ENCODE data around the gene KIT. TPM values are rescaled to one million over a fixed set of nuclear protein-coding genes. Genes with fewer than 3 reads are reported as not detected.
A peak's percentile ranks its signal among the peaks of the same experiment; 100 is the strongest.

Gene KIT
- total RNA-seq, 6 donors from 2014 or later: 2.8 to 38.7 (median 12.7) TPM

DNA sequence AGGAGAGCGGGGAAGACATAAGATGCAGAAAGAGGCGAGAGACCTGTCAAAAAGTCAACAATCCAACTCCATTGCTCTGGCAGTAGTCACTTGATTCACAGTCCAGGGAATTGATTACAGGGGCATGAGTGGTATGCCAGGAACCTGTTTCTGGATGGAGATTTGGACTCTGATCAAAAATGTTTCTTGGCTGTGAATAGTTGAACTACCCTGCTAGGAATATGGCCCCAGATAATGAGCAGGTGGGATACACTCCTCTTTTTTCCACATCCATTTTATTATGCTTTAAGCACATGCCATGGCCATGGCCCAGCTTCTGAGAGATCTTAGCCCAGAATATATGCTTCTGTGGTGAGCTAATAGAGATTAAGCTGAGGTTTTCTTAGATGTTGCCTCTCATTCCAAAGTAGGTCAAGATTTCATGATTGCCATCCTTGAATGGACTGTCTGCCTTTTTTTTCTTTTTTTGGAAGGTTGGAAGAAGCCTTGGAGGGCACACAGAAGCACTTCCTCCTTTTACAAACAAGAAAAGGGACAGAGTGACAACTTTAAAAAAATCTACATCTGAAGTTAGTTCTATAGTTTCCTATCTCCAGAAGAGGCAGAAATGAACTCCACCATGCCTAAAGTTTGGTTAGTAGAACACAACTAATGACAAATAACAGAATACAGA, 121.9 kb downstream of the KIT start:
- DNase-seq: no peak

DNA sequence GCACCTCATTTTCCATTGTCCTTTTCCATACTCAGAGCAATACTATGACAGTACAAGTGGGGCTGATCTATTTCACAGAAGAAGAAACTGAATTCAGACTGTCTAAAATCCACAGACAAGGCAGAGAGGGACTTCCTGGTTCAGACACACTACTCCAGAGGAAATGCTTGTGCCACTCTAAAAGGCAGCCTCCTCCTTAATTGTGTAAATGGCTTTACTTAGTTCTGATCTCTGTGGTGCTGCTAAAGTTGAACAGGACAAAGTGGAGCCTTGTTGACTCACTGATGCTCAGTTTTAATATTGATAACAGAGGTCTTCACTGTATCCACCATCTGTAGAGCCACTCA, 122.4 kb downstream of the KIT start:
- Histone ChIP-seq H3K27ac (no peak overlapping the region), H3K4me1 (peaks cover 6 to 14% (median 11%) of the 10 kb centered on the region in 4 donors), H3K4me3 (no peak overlapping the region), H3K36me3 (no peaks in the 10 kb centered on the region), H3K9me3 (no peaks in the 10 kb centered on the region), H3K27me3 (no peaks in the 10 kb centered on the region)
- ATAC-seq (ENCODE audit: low FRiP score in 2 of 2): no peak
- TF ChIP-seq, protein P1, sequence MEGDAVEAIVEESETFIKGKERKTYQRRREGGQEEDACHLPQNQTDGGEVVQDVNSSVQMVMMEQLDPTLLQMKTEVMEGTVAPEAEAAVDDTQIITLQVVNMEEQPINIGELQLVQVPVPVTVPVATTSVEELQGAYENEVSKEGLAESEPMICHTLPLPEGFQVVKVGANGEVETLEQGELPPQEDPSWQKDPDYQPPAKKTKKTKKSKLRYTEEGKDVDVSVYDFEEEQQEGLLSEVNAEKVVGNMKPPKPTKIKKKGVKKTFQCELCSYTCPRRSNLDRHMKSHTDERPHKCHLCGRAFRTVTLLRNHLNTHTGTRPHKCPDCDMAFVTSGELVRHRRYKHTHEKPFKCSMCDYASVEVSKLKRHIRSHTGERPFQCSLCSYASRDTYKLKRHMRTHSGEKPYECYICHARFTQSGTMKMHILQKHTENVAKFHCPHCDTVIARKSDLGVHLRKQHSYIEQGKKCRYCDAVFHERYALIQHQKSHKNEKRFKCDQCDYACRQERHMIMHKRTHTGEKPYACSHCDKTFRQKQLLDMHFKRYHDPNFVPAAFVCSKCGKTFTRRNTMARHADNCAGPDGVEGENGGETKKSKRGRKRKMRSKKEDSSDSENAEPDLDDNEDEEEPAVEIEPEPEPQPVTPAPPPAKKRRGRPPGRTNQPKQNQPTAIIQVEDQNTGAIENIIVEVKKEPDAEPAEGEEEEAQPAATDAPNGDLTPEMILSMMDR (IDR thresholded peaks at IDR 0.05): no peak
- no peak for TF ChIP-seq POLR2AphosphoS5 (IDR thresholded peaks at IDR 0.05)
- no peak for TF ChIP-seq POLR2A (IDR thresholded peaks at IDR 0.05)
- TF ChIP-seq EP300 (IDR thresholded peaks at IDR 0.05): no peak
- DNase-seq: no peak

More for the DNA sequence above, 121.9 kb downstream of the KIT start:
- ATAC-seq (ENCODE audit: low FRiP score in 2 of 2): no peak
- Histone ChIP-seq H3K27me3 (no peaks in the 10 kb centered on the region), H3K4me1 (peaks cover 2 to 14% (median 10%) of the 10 kb centered on the region in 4 donors), H3K9me3 (no peaks in the 10 kb centered on the region), H3K27ac (no peak overlapping the region), H3K4me3 (no peak overlapping the region), H3K36me3 (no peaks in the 10 kb centered on the region)
- WGBS, 2 donors: 89 to 92% methylated on average over 2 of the region's 2 CpGs
- no peak for TF ChIP-seq POLR2AphosphoS5 (IDR thresholded peaks at IDR 0.05)
- TF ChIP-seq POLR2A (IDR thresholded peaks at IDR 0.05): no peak
- TF ChIP-seq, protein P1 (IDR thresholded peaks at IDR 0.05): no peak
- TF ChIP-seq EP300 (IDR thresholded peaks at IDR 0.05): no peak

DNA sequence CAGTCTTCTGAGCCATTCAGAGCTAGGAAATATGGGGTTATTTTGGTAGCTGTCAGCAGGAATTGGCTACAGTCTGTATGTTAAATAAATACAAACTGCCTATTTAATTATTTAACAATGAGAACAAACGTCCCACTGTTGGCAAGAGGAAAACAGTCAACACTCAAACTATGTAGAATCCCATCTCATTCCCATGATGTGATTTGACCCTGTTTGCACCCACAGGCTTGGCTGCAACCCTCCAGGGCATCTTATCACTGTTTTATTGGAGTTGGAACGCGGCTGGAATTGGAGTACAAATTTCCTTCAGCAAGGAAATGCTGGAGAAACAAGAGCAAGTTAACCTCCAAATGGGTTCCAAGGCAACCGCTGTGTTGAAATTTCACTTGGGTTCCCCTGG, 124.0 kb downstream of the KIT start:
- 50 to 54% methylated on average over 4 of the region's 4 CpGs for WGBS, 2 donors
- no peak for DNase-seq
- peak in 1 of 2 donors; percentile 51 for ATAC-seq (ENCODE audit: low FRiP score in 2 of 2)
- peak overlapping the region in 1 of 4 donors; percentile 4 for H3K27ac ChIP-seq
- H3K4me1 ChIP-seq: peaks cover 8 to 14% (median 11%) of the 10 kb centered on the region in 4 donors
- no peaks in the 10 kb centered on the region for H3K9me3 ChIP-seq
- TF ChIP-seq POLR2A (IDR thresholded peaks at IDR 0.05) (no peak), EP300 (IDR thresholded peaks at IDR 0.05) (no peak), POLR2AphosphoS5 (IDR thresholded peaks at IDR 0.05) (no peak)
- TF ChIP-seq, protein P1 (IDR thresholded peaks at IDR 0.05): no peak
- H3K4me3 ChIP-seq: no peak overlapping the region
- H3K36me3 ChIP-seq: no peaks in the 10 kb centered on the region
- H3K27me3 ChIP-seq: no peaks in the 10 kb centered on the region

DNA sequence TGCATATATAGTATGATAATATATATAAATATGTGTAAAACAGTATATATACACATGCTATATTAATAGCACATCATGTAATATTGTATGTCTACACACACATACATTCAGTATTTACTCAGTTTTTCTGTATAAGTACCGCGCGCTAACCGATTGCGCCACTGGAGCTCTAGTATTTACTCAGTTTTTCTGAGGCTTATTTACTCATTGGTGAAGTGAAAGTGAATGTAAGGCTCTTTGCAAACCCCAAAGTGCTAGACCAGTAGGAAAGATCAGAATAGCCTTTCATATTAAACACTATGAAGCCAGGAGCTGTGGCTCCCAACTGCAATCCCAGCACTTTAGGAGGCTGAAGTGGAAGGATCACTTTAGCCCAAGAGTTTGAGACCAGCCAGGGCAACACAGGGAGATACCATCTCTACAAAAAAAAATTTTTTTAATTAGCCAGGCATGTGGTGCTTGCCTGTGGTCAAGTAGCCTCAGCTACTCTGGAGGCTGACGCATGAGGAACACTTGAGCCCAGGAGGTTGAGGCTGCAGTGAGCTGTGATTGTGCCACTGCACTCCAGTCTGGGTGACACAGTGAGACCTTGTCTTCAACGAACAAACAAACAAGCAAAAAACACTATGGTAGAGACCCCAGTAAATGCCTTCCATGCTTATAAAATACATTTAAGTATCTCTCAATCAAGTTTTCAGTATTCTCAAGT, 125.8 kb downstream of the KIT start:
- 74 to 77% methylated on average over 7 of the region's 7 CpGs for WGBS, 2 donors
- Histone ChIP-seq H3K36me3 (no peaks in the 10 kb centered on the region), H3K4me1 (peaks cover 8 to 14% (median 11%) of the 10 kb centered on the region in 4 donors), H3K9me3 (no peaks in the 10 kb centered on the region), H3K27ac (peak overlapping the region; percentile 24 to 58 (median 40)), H3K4me3 (no peak overlapping the region), H3K27me3 (no peaks in the 10 kb centered on the region)
- DNase-seq (peak in 1 of 2 donors; percentile 58), ATAC-seq (ENCODE audit: low FRiP score in 2 of 2) (peak in 1 of 2 donors; percentile 15)
- TF ChIP-seq, protein P1 (IDR thresholded peaks at IDR 0.05): no peak
- TF ChIP-seq EP300 (IDR thresholded peaks at IDR 0.05) (no peak), POLR2A (IDR thresholded peaks at IDR 0.05) (peak in 1 of 4 donors; percentile 11), POLR2AphosphoS5 (IDR thresholded peaks at IDR 0.05) (no peak)
